Osteoblast (primary cell): ENCODE data around the gene MRPS24. TPM values are rescaled to one million over a fixed set of nuclear protein-coding genes. Genes with fewer than 3 reads are reported as not detected.

Source experiments
- DNase-seq: peaks from one replicate; pipeline ENCODE4 v3.0.0; 2011; ENCODE audit warnings: low spot score, mixed read lengths; ENCODE audit not compliant: insufficient read length; ENCODE audit errors: missing footprints
- H2AFZ ChIP-seq: 2 replicates; pipeline ENCODE4 v1.6.0; 2011; ENCODE audit warnings: mild to moderate bottlenecking, low read length
- H3K27ac ChIP-seq: 2 replicates; pipeline ENCODE4 v1.5.1; 2011; ENCODE audit warnings: mild to moderate bottlenecking, low read depth, low read length, moderate library complexity
- H3K27me3 ChIP-seq: 2 replicates; pipeline ENCODE4 v1.6.0; 2012; ENCODE audit warnings: mild to moderate bottlenecking, control low read depth, inconsistent platforms, low read length, moderate library complexity; ENCODE audit not compliant: insufficient read depth
- H3K36me3 ChIP-seq: 2 replicates; pipeline ENCODE4 v1.5.1; 2011; ENCODE audit warnings: mild to moderate bottlenecking, low read length, control low read depth, moderate library complexity; ENCODE audit not compliant: insufficient read depth
- H3K4me1 ChIP-seq: 2 replicates; pipeline ENCODE4 v1.5.1; 2011; ENCODE audit warnings: mild to moderate bottlenecking, low read length, control low read depth, moderate library complexity; ENCODE audit not compliant: insufficient read depth
- H3K4me2 ChIP-seq: 2 replicates; pipeline ENCODE4 v1.6.0; 2011; ENCODE audit warnings: mild to moderate bottlenecking, low read length; ENCODE audit not compliant: insufficient read depth
- H3K4me3 ChIP-seq: fragments of 200-600 bp; sonication (generic); 3 replicates; pipeline ENCODE4 v1.5.1; 2012; ENCODE audit warnings: mild to moderate bottlenecking, low read length, inconsistent platforms; ENCODE audit not compliant: insufficient read depth
- H3K79me2 ChIP-seq: 2 replicates; pipeline ENCODE4 v1.6.0; 2012; ENCODE audit warnings: mild to moderate bottlenecking, low read length, control low read depth, inconsistent platforms; ENCODE audit not compliant: insufficient read depth
- H3K9me3 ChIP-seq: 2 replicates; pipeline ENCODE4 v1.5.1; 2011; ENCODE audit warnings: low read depth, low read length, control low read depth
- H4K20me1 ChIP-seq: 2 replicates; pipeline ENCODE4 v1.6.0; 2012; ENCODE audit warnings: mild to moderate bottlenecking, low read length, control low read depth; ENCODE audit not compliant: insufficient read depth
- total RNA-seq: library from RNA; depleted of rRNA; stranded (reverse); fragments of >200 nt; gene quantifications from 2 replicates; pipeline ENCODE4 v1.2.3, GENCODE V29; 2012
- TF ChIP-seq, protein P1 (sequence below): IDR thresholded peaks from 2 replicates; pipeline ENCODE4 v1.5.1; 2011; ENCODE audit warnings: mild to moderate bottlenecking, low read depth, low read length, moderate library complexity; ENCODE audit errors: extremely low read depth

MRPS24 gene
- total RNA-seq: 69.0 and 93.7 TPM in 2 replicates

DNA sequence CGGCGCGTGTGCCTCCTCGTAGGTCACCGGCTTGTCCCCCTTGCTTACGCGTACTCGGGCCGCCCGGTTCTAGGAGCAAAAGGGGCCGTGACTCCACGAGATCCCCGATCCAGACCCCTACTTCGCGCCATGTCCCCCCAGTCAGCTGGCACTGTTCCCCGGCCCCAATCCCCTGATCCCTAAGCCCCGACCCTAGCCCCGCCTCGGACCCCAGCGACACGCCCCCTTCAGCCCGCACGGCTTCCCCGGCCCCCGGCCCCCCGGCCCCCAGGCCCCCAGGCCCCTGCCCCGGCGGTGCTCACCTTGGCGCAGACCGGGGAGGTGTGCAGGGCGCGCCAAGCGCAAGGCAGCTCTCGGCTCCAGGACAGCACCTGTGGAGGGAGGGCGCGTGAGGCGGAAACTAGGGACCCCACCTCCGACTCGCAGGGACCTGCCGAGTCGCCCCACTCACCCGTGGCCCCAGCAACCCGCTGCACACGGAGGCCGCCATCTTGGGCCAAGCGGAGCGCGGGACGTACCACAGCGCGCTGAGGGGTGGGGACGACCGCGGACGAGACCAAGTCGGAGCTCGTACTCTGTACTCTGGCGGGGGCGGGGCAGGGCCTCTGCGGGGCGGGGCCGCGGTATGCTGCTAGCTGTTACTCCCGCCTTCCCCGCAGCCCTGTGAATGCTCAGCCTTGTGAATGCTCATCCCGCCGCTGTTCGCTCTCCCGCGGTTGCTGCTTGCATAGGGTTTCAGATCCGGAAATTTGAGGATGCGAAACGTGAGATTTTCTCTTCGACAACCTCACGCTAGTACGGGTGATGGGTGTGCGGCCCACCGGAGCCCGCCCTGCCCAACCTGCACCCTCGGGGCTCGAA, at the start of gene MRPS24:
Gene MRPS24 (minus strand): TSS at position 512 of the 861 bp plus-strand sequence. CDS start 22 bp downstream, at position 490.
- Histone ChIP-seq H3K4me3 (peak within 1 kb of the TSS; percentile 78), H3K36me3 (peaks cover 20% of the 10 kb centered on the region), H3K9me3 (no peaks in the 10 kb centered on the region), H2AFZ (peak within 1 kb of the TSS; percentile 81), H3K79me2 (peaks cover 15% of the 10 kb centered on the region), H3K4me2 (peak within 1 kb of the TSS; percentile 97), H3K27ac (peak within 1 kb of the TSS; percentile 100), H3K27me3 (no peaks in the 10 kb centered on the region), H3K4me1 (peaks cover 44% of the 10 kb centered on the region), H4K20me1 (peaks cover 2% of the 10 kb centered on the region)
- TF ChIP-seq, protein P1, sequence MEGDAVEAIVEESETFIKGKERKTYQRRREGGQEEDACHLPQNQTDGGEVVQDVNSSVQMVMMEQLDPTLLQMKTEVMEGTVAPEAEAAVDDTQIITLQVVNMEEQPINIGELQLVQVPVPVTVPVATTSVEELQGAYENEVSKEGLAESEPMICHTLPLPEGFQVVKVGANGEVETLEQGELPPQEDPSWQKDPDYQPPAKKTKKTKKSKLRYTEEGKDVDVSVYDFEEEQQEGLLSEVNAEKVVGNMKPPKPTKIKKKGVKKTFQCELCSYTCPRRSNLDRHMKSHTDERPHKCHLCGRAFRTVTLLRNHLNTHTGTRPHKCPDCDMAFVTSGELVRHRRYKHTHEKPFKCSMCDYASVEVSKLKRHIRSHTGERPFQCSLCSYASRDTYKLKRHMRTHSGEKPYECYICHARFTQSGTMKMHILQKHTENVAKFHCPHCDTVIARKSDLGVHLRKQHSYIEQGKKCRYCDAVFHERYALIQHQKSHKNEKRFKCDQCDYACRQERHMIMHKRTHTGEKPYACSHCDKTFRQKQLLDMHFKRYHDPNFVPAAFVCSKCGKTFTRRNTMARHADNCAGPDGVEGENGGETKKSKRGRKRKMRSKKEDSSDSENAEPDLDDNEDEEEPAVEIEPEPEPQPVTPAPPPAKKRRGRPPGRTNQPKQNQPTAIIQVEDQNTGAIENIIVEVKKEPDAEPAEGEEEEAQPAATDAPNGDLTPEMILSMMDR: no peak
- DNase-seq: peak; percentile 98

DNA sequence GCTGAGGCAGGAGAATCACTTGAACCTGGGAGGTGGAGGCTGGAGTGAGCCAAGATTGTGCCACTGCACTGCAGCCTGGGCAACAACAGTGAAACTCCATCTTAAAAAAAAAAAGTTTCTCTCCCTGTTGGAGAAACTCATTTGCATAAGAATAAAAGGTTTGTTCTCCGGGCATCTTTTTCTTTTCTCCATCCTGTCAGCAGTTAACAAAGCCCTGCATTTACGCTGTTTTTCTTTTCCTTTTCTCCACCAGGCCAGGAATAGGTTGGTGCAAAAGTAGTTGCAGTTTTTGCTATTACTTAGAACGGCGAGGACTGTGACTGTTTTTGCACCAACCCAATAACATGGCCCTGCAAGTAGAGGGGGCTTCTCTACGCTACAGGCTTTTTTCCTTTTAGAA, 46.6 kb upstream of the MRPS24 start:
- TF ChIP-seq, protein P1: no peak

DNA sequence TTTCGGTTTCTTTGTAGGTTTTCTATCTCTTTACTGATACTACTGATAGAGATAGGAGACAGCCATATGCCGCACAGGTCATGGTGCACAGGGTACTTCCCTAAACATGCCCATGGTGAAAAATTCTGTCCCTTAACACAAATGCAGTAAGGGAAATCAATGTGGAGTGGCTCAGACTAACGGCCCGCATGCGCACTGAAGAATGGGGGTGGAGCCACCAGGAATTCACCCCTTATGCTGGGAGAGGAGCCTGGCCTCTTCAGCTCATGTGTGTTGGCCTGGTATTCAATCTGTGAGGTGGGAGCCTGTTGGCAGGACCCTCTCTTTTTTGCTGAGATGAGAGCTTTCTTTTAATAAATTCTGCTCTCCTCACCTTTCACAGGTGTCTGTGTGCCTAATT, 45.5 kb upstream of the MRPS24 start:
- no peaks in the 10 kb centered on the region for H3K4me1 ChIP-seq
- no peak overlapping the region for H3K4me3 ChIP-seq
- no peaks in the 10 kb centered on the region for H4K20me1 ChIP-seq
- TF ChIP-seq, protein P1: no peak
- H3K79me2 ChIP-seq: no peaks in the 10 kb centered on the region
- H3K9me3 ChIP-seq: no peaks in the 10 kb centered on the region
- H2AFZ ChIP-seq: no peak overlapping the region
- no peak overlapping the region for H3K4me2 ChIP-seq
- DNase-seq: no peak
- H3K27me3 ChIP-seq: no peaks in the 10 kb centered on the region
- no peaks in the 10 kb centered on the region for H3K36me3 ChIP-seq
- no peak overlapping the region for H3K27ac ChIP-seq

More for the DNA sequence above, 46.6 kb upstream of the MRPS24 start:
- no peak for DNase-seq
- H3K27ac ChIP-seq: no peak overlapping the region
- no peaks in the 10 kb centered on the region for H3K36me3 ChIP-seq
- no peak overlapping the region for H3K4me2 ChIP-seq
- H2AFZ ChIP-seq: no peak overlapping the region
- no peaks in the 10 kb centered on the region for H4K20me1 ChIP-seq
- no peaks in the 10 kb centered on the region for H3K27me3 ChIP-seq
- no peaks in the 10 kb centered on the region for H3K9me3 ChIP-seq
- no peaks in the 10 kb centered on the region for H3K4me1 ChIP-seq
- H3K4me3 ChIP-seq: no peak overlapping the region
- no peaks in the 10 kb centered on the region for H3K79me2 ChIP-seq

GRCh38 chr7:43906331-43907010, 37.2 kb upstream of the MRPS24 start, which contains the start of gene URGCP:
Gene URGCP, minus strand, starts transcription at chr7:43906596. Its CDS starts 21 bp downstream, at chr7:43906575.
- peaks cover 3% of the 10 kb centered on the region for H3K36me3 ChIP-seq
- peak within 1 kb of the TSS; percentile 91 for H2AFZ ChIP-seq
- TF ChIP-seq, protein P1: no peak
- H3K27me3 ChIP-seq: no peaks in the 10 kb centered on the region
- H3K4me3 ChIP-seq: peak within 1 kb of the TSS; percentile 80
- peak within 1 kb of the TSS; percentile 93 for H3K4me2 ChIP-seq
- no peaks in the 10 kb centered on the region for H3K9me3 ChIP-seq
- peaks cover 49% of the 10 kb centered on the region for H3K79me2 ChIP-seq
- DNase-seq: peak; percentile 98
- H4K20me1 ChIP-seq: peaks cover 33% of the 10 kb centered on the region
- H3K27ac ChIP-seq: peak within 1 kb of the TSS; percentile 79
- H3K4me1 ChIP-seq: peaks cover 19% of the 10 kb centered on the region
